Measurements from ENCODE around the gene DNAJC4. TPM values are rescaled to one million over a fixed set of nuclear protein-coding genes. Genes with fewer than 3 reads are reported as not detected.

Gene DNAJC4
- polyA plus RNA-seq, 3 donors = 25.5 to 78.9 (median 32.5) TPM

DNA sequence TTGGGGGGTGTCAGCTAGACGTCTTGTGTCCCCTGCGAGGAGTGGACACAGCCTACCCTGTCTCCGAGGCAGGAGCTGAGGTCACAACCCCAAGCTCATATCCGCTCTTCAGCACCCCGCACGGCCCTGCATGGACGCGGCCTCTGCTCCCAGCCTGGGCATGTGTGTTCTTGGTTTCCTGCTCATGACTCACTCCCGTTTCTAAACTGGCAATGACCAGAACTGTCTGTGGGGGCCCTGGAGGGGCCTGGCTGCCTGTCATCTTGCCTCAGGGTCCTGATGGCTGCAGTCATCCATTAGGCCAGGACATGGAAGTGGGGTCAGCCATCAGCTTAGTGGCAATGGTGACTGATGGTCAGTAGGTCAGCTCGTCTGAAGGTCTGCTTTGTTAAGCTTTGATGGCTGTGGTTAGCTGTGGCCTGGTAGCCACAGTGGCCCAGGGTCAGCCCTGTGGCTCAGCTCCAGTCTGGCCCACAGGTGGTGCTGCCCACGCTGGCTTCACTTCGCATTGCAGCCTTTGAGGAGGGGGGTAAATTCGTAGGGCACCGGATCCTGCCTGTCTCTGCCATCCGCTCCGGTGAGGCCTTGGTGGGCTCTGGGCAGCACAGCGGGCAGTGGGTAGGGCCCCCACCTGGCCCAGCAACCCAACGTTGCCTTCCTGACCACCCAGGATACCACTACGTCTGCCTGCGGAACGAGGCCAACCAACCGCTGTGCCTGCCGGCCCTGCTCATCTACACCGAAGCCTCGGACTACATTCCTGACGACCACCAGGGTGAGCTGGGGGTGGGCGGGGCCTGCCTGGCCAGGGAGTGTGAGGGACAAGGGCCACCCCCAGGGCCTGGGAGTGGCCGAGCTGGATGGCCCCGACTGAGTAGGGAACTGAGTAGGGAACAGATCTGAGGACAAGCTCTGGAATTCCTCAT is 32.9 kb downstream of the DNAJC4 start:
- H4K20me1 ChIP-seq (ENCODE audit: insufficient read depth, low read length) = peaks cover 7% of the 10 kb centered on the region
- H3K4me1 Mint-ChIP-seq = peaks cover 10% of the 10 kb centered on the region
- H3K27me3 ChIP-seq (ENCODE audit: control insufficient read depth in 2 of 2, insufficient read depth in 2 of 2, low read length in 2 of 2) = no peaks in the 10 kb centered on the region
- no peaks in the 10 kb centered on the region for H3K79me2 ChIP-seq (ENCODE audit: insufficient read depth, low read length)
- H3K36me3 ChIP-seq (replicated peaks in 1 of 2; ENCODE audit: control insufficient read depth in 1 of 2, insufficient read depth in 2 of 2, low read length in 2 of 2) = peaks cover 80 to 83% of the 10 kb centered on the region in 2 donors
- H3K9me3 Mint-ChIP-seq = peaks cover 0 to 4% (median 0%) of the 10 kb centered on the region in 7 donors
- H3K9me3 ChIP-seq (replicated peaks in 1 of 2; ENCODE audit: control insufficient read depth in 1 of 2, insufficient read depth in 1 of 2, low read length in 2 of 2) = no peaks in the 10 kb centered on the region
- H3K27ac Mint-ChIP-seq = peak overlapping the region in 1 of 7 donors; percentile 59
- peaks cover 57 to 79% of the 10 kb centered on the region in 2 donors for H3K36me3 Mint-ChIP-seq
- H3K27ac ChIP-seq (ENCODE audit: low read depth in 1 of 2, low read length in 2 of 2) = no peak overlapping the region
- no peak overlapping the region for H3K4me3 ChIP-seq (replicated peaks in 1 of 3; ENCODE audit: low read depth in 2 of 3, low read length in 3 of 3)
- no peak overlapping the region for H3K9ac ChIP-seq (ENCODE audit: insufficient read depth, low read length, poor library complexity, severe bottlenecking)
- H3K4me1 ChIP-seq (ENCODE audit: control insufficient read depth in 1 of 2, insufficient read depth in 2 of 2, low read length in 2 of 2) = peaks cover 12 to 13% of the 10 kb centered on the region in 2 donors
- H3K4me3 Mint-ChIP-seq = no peak overlapping the region
- DNase-seq = no peak
- no peak overlapping the region for H3K4me2 ChIP-seq (replicated peaks; ENCODE audit: extremely low read depth, low read length, poor library complexity, severe bottlenecking)
- H3K27me3 Mint-ChIP-seq (ENCODE audit: low read depth in 3 of 3) = no peaks in the 10 kb centered on the region
- WGBS (ENCODE audit: insufficient coverage) = 87% methylated on average over 24 of the region's 29 CpGs
- TF ChIP-seq, protein P1, sequence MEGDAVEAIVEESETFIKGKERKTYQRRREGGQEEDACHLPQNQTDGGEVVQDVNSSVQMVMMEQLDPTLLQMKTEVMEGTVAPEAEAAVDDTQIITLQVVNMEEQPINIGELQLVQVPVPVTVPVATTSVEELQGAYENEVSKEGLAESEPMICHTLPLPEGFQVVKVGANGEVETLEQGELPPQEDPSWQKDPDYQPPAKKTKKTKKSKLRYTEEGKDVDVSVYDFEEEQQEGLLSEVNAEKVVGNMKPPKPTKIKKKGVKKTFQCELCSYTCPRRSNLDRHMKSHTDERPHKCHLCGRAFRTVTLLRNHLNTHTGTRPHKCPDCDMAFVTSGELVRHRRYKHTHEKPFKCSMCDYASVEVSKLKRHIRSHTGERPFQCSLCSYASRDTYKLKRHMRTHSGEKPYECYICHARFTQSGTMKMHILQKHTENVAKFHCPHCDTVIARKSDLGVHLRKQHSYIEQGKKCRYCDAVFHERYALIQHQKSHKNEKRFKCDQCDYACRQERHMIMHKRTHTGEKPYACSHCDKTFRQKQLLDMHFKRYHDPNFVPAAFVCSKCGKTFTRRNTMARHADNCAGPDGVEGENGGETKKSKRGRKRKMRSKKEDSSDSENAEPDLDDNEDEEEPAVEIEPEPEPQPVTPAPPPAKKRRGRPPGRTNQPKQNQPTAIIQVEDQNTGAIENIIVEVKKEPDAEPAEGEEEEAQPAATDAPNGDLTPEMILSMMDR (IDR thresholded peaks at IDR 0.05) = no peak
- H2AFZ ChIP-seq (ENCODE audit: insufficient read depth, low read depth, low read length, poor library complexity, severe bottlenecking) = no peak overlapping the region
- intact Hi-C loops (cut with micrococcal nuclease) = no loop called here

DNA sequence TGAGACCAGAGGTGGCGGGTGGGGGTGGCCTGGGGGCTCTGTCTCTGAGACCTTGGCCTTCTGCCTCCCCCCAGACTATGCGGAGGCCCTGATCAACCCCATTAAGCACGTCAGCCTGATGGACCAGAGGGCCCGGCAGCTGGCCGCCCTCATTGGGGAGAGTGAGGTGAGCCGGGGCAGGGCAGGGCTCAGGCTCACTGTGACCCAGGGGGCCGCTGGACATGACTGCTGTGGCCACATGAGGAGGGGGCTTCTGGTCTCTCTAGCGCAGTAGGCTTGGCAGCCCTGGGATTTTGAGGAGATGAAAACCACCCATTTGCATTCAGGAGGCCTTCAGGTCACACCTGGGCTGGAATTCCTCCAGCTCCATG is 33.6 kb downstream of the DNAJC4 start:
- Mint-ChIP-seq H3K4me1 (peaks cover 17% of the 10 kb centered on the region), H3K27ac (no peak overlapping the region), H3K27me3 (ENCODE audit: low read depth in 3 of 3) (no peaks in the 10 kb centered on the region), H3K4me3 (no peak overlapping the region), H3K9me3 (peaks cover 0 to 4% (median 0%) of the 10 kb centered on the region in 7 donors), H3K36me3 (peaks cover 52 to 73% of the 10 kb centered on the region in 2 donors)
- Histone ChIP-seq H3K4me2 (replicated peaks; ENCODE audit: extremely low read depth, low read length, poor library complexity, severe bottlenecking) (no peak overlapping the region), H3K79me2 (ENCODE audit: insufficient read depth, low read length) (no peaks in the 10 kb centered on the region), H3K9me3 (replicated peaks in 1 of 2; ENCODE audit: control insufficient read depth in 1 of 2, insufficient read depth in 1 of 2, low read length in 2 of 2) (no peaks in the 10 kb centered on the region), H4K20me1 (ENCODE audit: insufficient read depth, low read length) (peaks cover 7% of the 10 kb centered on the region), H3K36me3 (replicated peaks in 1 of 2; ENCODE audit: control insufficient read depth in 1 of 2, insufficient read depth in 2 of 2, low read length in 2 of 2) (peaks cover 74 to 77% of the 10 kb centered on the region in 2 donors), H3K4me3 (replicated peaks in 1 of 3; ENCODE audit: low read depth in 2 of 3, low read length in 3 of 3) (no peak overlapping the region), H3K27ac (ENCODE audit: low read depth in 1 of 2, low read length in 2 of 2) (no peak overlapping the region), H2AFZ (ENCODE audit: insufficient read depth, low read depth, low read length, poor library complexity, severe bottlenecking) (no peak overlapping the region), H3K9ac (ENCODE audit: insufficient read depth, low read length, poor library complexity, severe bottlenecking) (no peak overlapping the region), H3K27me3 (ENCODE audit: control insufficient read depth in 2 of 2, insufficient read depth in 2 of 2, low read length in 2 of 2) (no peaks in the 10 kb centered on the region), H3K4me1 (ENCODE audit: control insufficient read depth in 1 of 2, insufficient read depth in 2 of 2, low read length in 2 of 2) (peaks cover 19 to 20% of the 10 kb centered on the region in 2 donors)
- TF ChIP-seq, protein P1 (IDR thresholded peaks at IDR 0.05) = no peak
- intact Hi-C loops (cut with micrococcal nuclease) = no loop called here
- no peak for DNase-seq
- 96% methylated on average over 6 of the region's 8 CpGs for WGBS (ENCODE audit: insufficient coverage)
